Nephron progenitor cell (in vitro differentiated cells): ENCODE results near the gene PLEKHS1.

Experiments
- DNase-seq: peaks from one replicate; pipeline ENCODE4 v3.0.0; 2021
- H3K27ac Mint-ChIP-seq: 2 replicates; pipeline ENCODE4 v1.8.0; 2021; ENCODE audit warnings: mild to moderate bottlenecking, moderate library complexity, mixed read lengths
- H3K27me3 Mint-ChIP-seq: 2 replicates; pipeline ENCODE4 v1.8.0; 2021; ENCODE audit warnings: mild to moderate bottlenecking, low read depth, mixed read lengths; ENCODE audit not compliant: poor library complexity
- H3K36me3 Mint-ChIP-seq: 2 replicates; pipeline ENCODE4 v1.8.0; 2021; ENCODE audit warnings: low read depth, mixed read lengths
- H3K4me1 Mint-ChIP-seq: 2 replicates; pipeline ENCODE4 v1.8.0; 2021; ENCODE audit warnings: mixed read lengths
- H3K4me3 Mint-ChIP-seq: 2 replicates; pipeline ENCODE4 v1.8.0; 2021; ENCODE audit warnings: mild to moderate bottlenecking, moderate library complexity, mixed read lengths
- H3K9me3 Mint-ChIP-seq: 2 replicates; pipeline ENCODE4 v1.8.0; 2021; ENCODE audit warnings: mild to moderate bottlenecking, moderate library complexity, mixed read lengths
- CTCF ChIP-seq: fragments of 200-600 bp; sonication (generic); IDR thresholded peaks from 2 replicates; pipeline ENCODE4 v1.5.0; 2021; ENCODE audit warnings: antibody characterized with exemption

Gene PLEKHS1

GRCh38 chr10:113733635-113734034, 17.8 kb upstream of the PLEKHS1 start:
- Mint-ChIP-seq H3K4me3 (no peak overlapping the region), H3K36me3 (peaks cover 19% of the 10 kb centered on the region), H3K27me3 (peaks cover under 1% of the 10 kb centered on the region), H3K27ac (no peak overlapping the region), H3K9me3 (peaks cover 5% of the 10 kb centered on the region), H3K4me1 (peaks cover 8% of the 10 kb centered on the region)
- no peak for TF ChIP-seq CTCF
- no peak for DNase-seq

GRCh38 chr10:113735913-113736312, 15.6 kb upstream of the PLEKHS1 start:
- DNase-seq, result no peak
- Mint-ChIP-seq H3K4me1 (peaks cover 8% of the 10 kb centered on the region), H3K27ac (no peak overlapping the region), H3K27me3 (peaks cover 4% of the 10 kb centered on the region), H3K36me3 (no peaks in the 10 kb centered on the region), H3K4me3 (no peak overlapping the region), H3K9me3 (no peaks in the 10 kb centered on the region)
- no peak for TF ChIP-seq CTCF

- peaks cover 8% of the 10 kb centered on the region for H3K4me1 Mint-ChIP-seq
- H3K4me3 Mint-ChIP-seq, result no peak overlapping the region
- H3K27me3 Mint-ChIP-seq, result peaks cover 4% of the 10 kb centered on the region
- no peak overlapping the region for H3K27ac Mint-ChIP-seq
- DNase-seq, result no peak
- no peak for TF ChIP-seq CTCF
- no peaks in the 10 kb centered on the region for H3K36me3 Mint-ChIP-seq
- H3K9me3 Mint-ChIP-seq, result no peaks in the 10 kb centered on the region
Observed at GRCh38 chr10:113736576-113736975, 14.9 kb upstream of the PLEKHS1 start.

GRCh38 chr10:113739031-113739430, 12.5 kb upstream of the PLEKHS1 start:
- no peak for DNase-seq
- H3K9me3 Mint-ChIP-seq, result peaks cover 3% of the 10 kb centered on the region
- H3K4me3 Mint-ChIP-seq, result no peak overlapping the region
- H3K27ac Mint-ChIP-seq, result no peak overlapping the region
- no peak for TF ChIP-seq CTCF
- no peaks in the 10 kb centered on the region for H3K4me1 Mint-ChIP-seq
- peaks cover 4% of the 10 kb centered on the region for H3K27me3 Mint-ChIP-seq
- no peaks in the 10 kb centered on the region for H3K36me3 Mint-ChIP-seq

- TF ChIP-seq CTCF, result no peak
- Mint-ChIP-seq H3K27me3 (peaks cover 4% of the 10 kb centered on the region), H3K36me3 (no peaks in the 10 kb centered on the region), H3K9me3 (peaks cover 3% of the 10 kb centered on the region), H3K27ac (no peak overlapping the region), H3K4me1 (no peaks in the 10 kb centered on the region), H3K4me3 (no peak overlapping the region)
- no peak for DNase-seq
Observed at GRCh38 chr10:113739577-113739976, 11.9 kb upstream of the PLEKHS1 start.

- H3K4me1 Mint-ChIP-seq, result no peaks in the 10 kb centered on the region
- no peaks in the 10 kb centered on the region for H3K36me3 Mint-ChIP-seq
- no peak for TF ChIP-seq CTCF
- no peak for DNase-seq
- H3K27ac Mint-ChIP-seq, result no peak overlapping the region
- no peak overlapping the region for H3K4me3 Mint-ChIP-seq
- H3K9me3 Mint-ChIP-seq, result peaks cover 3% of the 10 kb centered on the region
- H3K27me3 Mint-ChIP-seq, result peaks cover 4% of the 10 kb centered on the region
Observed at GRCh38 chr10:113740850-113741249, 10.6 kb upstream of the PLEKHS1 start.
